IMR-90 (cell line): ENCODE measurements around the gene ANKMY1. TPM values are rescaled to one million over a fixed set of nuclear protein-coding genes. Genes with fewer than 3 reads are reported as not detected.

Source experiments
- ATAC-seq: fragments of 200-7000 bp; cut with Tn5 transposase; 2 replicates; pipeline ENCODE4 v1.9.1; 2020; ENCODE audit warnings: low read depth, mild to moderate bottlenecking, moderate library complexity
- BruUV-seq: library from RNA; stranded (reverse); fragments of 400-500 nt; replicated peaks from 2 replicates; lab custom pipeline; 2021; lab: Mats Ljungman, UMichigan
- CTCF ChIA-PET: fragments of 300-600 bp; formaldehyde crosslinking; extraction: SDS; loops from one replicate; lab custom pipeline; 2021; ENCODE audit warnings: antibody characterized with exemption; lab: Yijun Ruan, JAX
- POLR2A ChIA-PET: fragments of 300-600 bp; sonication (Branson Sonifier 250); formaldehyde crosslinking; loops from one replicate; lab custom pipeline; 2022; ENCODE audit warnings: antibody characterized with exemption; ENCODE audit not compliant: unreplicated experiment; lab: Charles Lee
- DNase-seq: peaks from one replicate; pipeline ENCODE4 v3.0.0; 2013
- H2AFZ ChIP-seq: replicated peaks from 2 replicates; pipeline ENCODE3; 2013; ENCODE audit warnings: low read length, mild to moderate bottlenecking; ENCODE audit not compliant: poor library complexity
- H2AK5ac ChIP-seq: 2 replicates; pipeline ENCODE4 v1.6.1; 2013; ENCODE audit warnings: low read depth, low read length, inconsistent platforms
- H2AK9ac ChIP-seq: replicated peaks from 2 replicates; pipeline ENCODE3; 2013; ENCODE audit warnings: mild to moderate bottlenecking, low read depth, low read length, moderate library complexity; ENCODE audit not compliant: poor library complexity
- H2BK120ac ChIP-seq: 2 replicates; pipeline ENCODE4 v1.6.1; 2013; ENCODE audit warnings: low read depth, low read length, inconsistent platforms
- H2BK15ac ChIP-seq: 3 replicates; pipeline ENCODE4 v1.6.1; 2013; ENCODE audit warnings: low read depth, low read length, inconsistent platforms
- H2BK20ac ChIP-seq: 2 replicates; pipeline ENCODE4 v1.6.1; 2013; ENCODE audit warnings: low read depth, mild to moderate bottlenecking, inconsistent platforms, low read length, moderate library complexity
- H2BK5ac ChIP-seq: 2 replicates; pipeline ENCODE4 v1.6.1; 2013; ENCODE audit warnings: mild to moderate bottlenecking, low read depth, low read length, inconsistent platforms; ENCODE audit not compliant: poor library complexity, severe bottlenecking
- H3K14ac ChIP-seq: replicated peaks from 2 replicates; pipeline ENCODE4 v1.6.1; 2013; ENCODE audit warnings: low read depth, low read length, inconsistent platforms
- H3K18ac ChIP-seq: 2 replicates; pipeline ENCODE4 v1.6.1; 2013; ENCODE audit warnings: low read depth, low read length, control low read depth
- H3K23ac ChIP-seq: 2 replicates; pipeline ENCODE4 v1.6.1; 2013; ENCODE audit warnings: low read depth, low read length, inconsistent platforms
- H3K27ac ChIP-seq: 2 replicates; pipeline ENCODE4 v1.5.1; 2013; ENCODE audit warnings: mild to moderate bottlenecking, control low read depth, low read length; ENCODE audit not compliant: insufficient read depth
- H3K27me3 ChIP-seq: 2 replicates; pipeline ENCODE4 v1.6.1; 2013; ENCODE audit warnings: low read length; ENCODE audit not compliant: control insufficient read depth, insufficient read depth
- H3K36me3 ChIP-seq: 2 replicates; pipeline ENCODE4 v1.6.1; 2013; ENCODE audit warnings: low read length, mixed read lengths; ENCODE audit not compliant: control insufficient read depth, insufficient read depth
- H3K4ac ChIP-seq: 2 replicates; pipeline ENCODE4 v1.6.1; 2013; ENCODE audit warnings: low read depth, low read length, inconsistent platforms
- H3K4me1 ChIP-seq: 2 replicates; pipeline ENCODE4 v1.6.1; 2013; ENCODE audit warnings: low read length, mixed read lengths; ENCODE audit not compliant: control insufficient read depth, insufficient read depth
- H3K4me2 ChIP-seq: 2 replicates; pipeline ENCODE4 v1.6.1; 2013; ENCODE audit warnings: low read depth, mild to moderate bottlenecking, control low read depth, low read length, moderate library complexity
- H3K4me3 ChIP-seq: 2 replicates; pipeline ENCODE4 v1.5.1; 2013; ENCODE audit warnings: low read depth, mild to moderate bottlenecking, control low read depth, low read length, moderate library complexity; ENCODE audit not compliant: insufficient read depth
- H3K56ac ChIP-seq: 2 replicates; pipeline ENCODE4 v1.6.1; 2013; ENCODE audit warnings: low read length, inconsistent platforms; ENCODE audit not compliant: insufficient read depth; ENCODE audit errors: extremely low read depth
- H3K79me1 ChIP-seq, 2 experiments: 2 replicates each; pipeline ENCODE4 v1.6.1; 2013; ENCODE audit warnings: low read length in 2 of 2, inconsistent platforms in 1 of 2, low read depth in 1 of 2
- H3K9ac ChIP-seq: 2 replicates; pipeline ENCODE4 v1.6.1; 2013; ENCODE audit warnings: low read depth, low read length, control low read depth
- H3K9me1 ChIP-seq: 2 replicates; pipeline ENCODE4 v1.6.1; 2013; ENCODE audit warnings: low read length, inconsistent platforms; ENCODE audit not compliant: insufficient read depth
- H3K9me3 ChIP-seq: 2 replicates; pipeline ENCODE4 v1.6.1; 2013; ENCODE audit warnings: low read length; ENCODE audit not compliant: control insufficient read depth, insufficient read depth
- H4K20me1 ChIP-seq: 2 replicates; pipeline ENCODE4 v1.6.1; 2013; ENCODE audit warnings: low read length, inconsistent platforms; ENCODE audit not compliant: insufficient read depth
- H4K5ac ChIP-seq: 2 replicates; pipeline ENCODE4 v1.6.1; 2013; ENCODE audit warnings: mild to moderate bottlenecking, low read depth, low read length, control low read depth
- H4K8ac ChIP-seq, 2 experiments: 2 replicates each; pipeline ENCODE4 v1.6.1; 2013; ENCODE audit warnings: low read depth in 2 of 2, low read length in 2 of 2, control low read depth in 1 of 2, inconsistent platforms in 1 of 2
- H4K91ac ChIP-seq: 2 replicates; pipeline ENCODE4 v1.6.1; 2013; ENCODE audit warnings: low read depth, low read length, inconsistent platforms; ENCODE audit not compliant: insufficient read depth
- CEBPB ChIP-seq: IDR thresholded peaks from 2 replicates; pipeline ENCODE4 v1.6.1; 2012; ENCODE audit warnings: low read depth, low read length, improper control_type of control experiment
- FOS ChIP-seq: fragments of 150-350 bp; IDR thresholded peaks from 2 replicates; pipeline ENCODE4 v1.6.1; 2016; ENCODE audit warnings: low read depth, low read length
- MAZ ChIP-seq: IDR thresholded peaks from 2 replicates; pipeline ENCODE4 v1.6.1; 2012; ENCODE audit warnings: low read depth, mild to moderate bottlenecking, low read length, improper control_type of control experiment, moderate library complexity, borderline replicate concordance
- RCOR1 ChIP-seq: IDR thresholded peaks from 2 replicates; pipeline ENCODE4 v1.6.1; 2012; ENCODE audit warnings: mild to moderate bottlenecking, low read length, improper control_type of control experiment; ENCODE audit not compliant: insufficient replicate concordance
- WGBS, 2 experiments: methylation state at CpG; one replicate each; pipeline versions ENCODE4 v1.1.5 to v1.1.7; 2013; ENCODE audit warnings: missing lambda C conversion rate in 2 of 2; ENCODE audit not compliant: insufficient read length in 1 of 2; ENCODE audit errors: extremely low coverage in 2 of 2; 5-methylcytosine and 5-hydroxymethylcytosine counted together
- dilution Hi-C: fragments of 300-500 bp; cut with HindIII; formaldehyde crosslinking; loops from one replicate; pipeline ENCODE4 v1.14.3; 2018; ENCODE audit warnings: low sequenced_read_pairs; ENCODE audit not compliant: unreplicated experiment
- in situ Hi-C: fragments of 300-500 bp; cut with MboI; formaldehyde crosslinking; loops from 3 replicates; pipeline ENCODE4 v1.14.3; 2019; ENCODE audit warnings: low sequenced_read_pairs, inconsistent platforms, mixed read lengths
- intact Hi-C: fragments of 100-400 bp; cut with micrococcal nuclease; formaldehyde crosslinking; loops from 2 replicates; pipeline ENCODE4 v1.10.0; 2022
- polyA plus RNA-seq, 3 experiments: library from polyadenylated mRNA; depleted of rRNA; stranded (reverse); fragments of >200 nt; gene quantifications; 2 replicates each; pipeline ENCODE4 v1.2.3, GENCODE V29; 2012; ENCODE audit warnings: low replicate concordance in 1 of 3
- total RNA-seq: library from RNA; depleted of rRNA; stranded (reverse); fragments of >200 nt; gene quantifications from 2 replicates; pipeline ENCODE4 v1.2.3, GENCODE V29; 2012

The ANKMY1 gene
- total and polyA plus RNA-seq, 2 of the 4 experiments (the other 2 are of a cell fraction), result 2.9 to 5.5 TPM

DNA sequence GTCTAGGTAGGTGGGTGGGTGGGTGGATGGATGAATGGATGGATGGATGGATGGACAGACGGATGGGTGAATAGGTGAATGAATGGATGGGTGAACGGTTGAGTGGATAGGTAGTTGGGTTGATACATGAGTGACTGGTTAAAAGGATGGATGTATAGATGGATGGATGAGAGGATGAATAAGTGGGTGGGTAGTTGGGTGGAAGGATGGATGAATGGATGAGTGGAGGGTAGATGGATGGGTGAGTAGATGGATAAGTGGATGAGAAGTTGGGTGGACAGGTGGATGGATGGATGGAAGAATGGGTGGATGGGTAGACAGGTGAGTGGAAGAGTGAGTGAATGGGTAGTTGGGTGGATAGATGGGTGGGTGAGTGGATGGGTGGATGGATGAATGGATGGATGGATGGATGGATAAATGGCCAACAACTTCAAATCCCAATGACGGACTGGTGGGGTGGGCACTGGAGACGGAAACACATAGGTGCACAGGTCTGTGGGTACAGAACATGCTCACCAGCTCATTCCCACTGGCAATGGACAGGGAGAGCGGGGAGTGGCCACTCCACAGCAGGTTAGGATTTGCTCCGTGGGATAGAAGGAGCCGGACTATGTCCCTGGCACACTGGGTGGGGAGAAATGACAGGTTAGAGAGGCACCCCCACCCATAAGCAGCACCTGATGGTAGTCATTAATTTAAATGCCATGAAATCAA lies 48.8 kb downstream of the ANKMY1 start:
- H3K27ac ChIP-seq, result no peak overlapping the region
- no peak overlapping the region for H2BK5ac ChIP-seq
- no TSS peak for BruUV-seq
- DNase-seq, result no peak
- H3K4me3 ChIP-seq, result no peak overlapping the region
- H4K8ac ChIP-seq, result no peak overlapping the region
- no peak overlapping the region for H3K18ac ChIP-seq
- ChIA-PET POLR2A (no interaction called here), CTCF (no interaction called here)
- no peaks in the 10 kb centered on the region for H3K9me1 ChIP-seq
- H3K27me3 ChIP-seq, result no peaks in the 10 kb centered on the region
- H3K4me2 ChIP-seq, result no peak overlapping the region
- 0 out of 2 replicates have a peak, but pooled peaks cover 3% of the 10 kb centered on the region for H4K20me1 ChIP-seq
- H3K9me3 ChIP-seq, result no peaks in the 10 kb centered on the region
- no peak overlapping the region for H2BK120ac ChIP-seq
- H2AFZ ChIP-seq, result no peak overlapping the region
- H3K9ac ChIP-seq, result no peak overlapping the region
- H4K5ac ChIP-seq, result no peak overlapping the region
- dilution Hi-C loops (no loop called here), in situ Hi-C loops (loop anchor here (10.0 kb wide), 1 partner anchor 336 kb away; no protein-coding TSS in a partner anchor), intact Hi-C loops (no loop called here)
- H3K4me1 ChIP-seq, result peaks cover under 1% of the 10 kb centered on the region; the same call in 1 of the 2 replicates
- H3K4ac ChIP-seq, result no peak overlapping the region
- no peak overlapping the region for H2AK5ac ChIP-seq
- no peak overlapping the region for H3K23ac ChIP-seq
- no peak overlapping the region for H2AK9ac ChIP-seq
- H3K56ac ChIP-seq, result no peak overlapping the region
- no peak overlapping the region for H4K91ac ChIP-seq
- H2BK15ac ChIP-seq, result no peak overlapping the region
- no peak overlapping the region for H2BK20ac ChIP-seq
- 88% methylated on average over 3 of the region's 7 CpGs; no CpG with 5 or more reads in 1 of the 2 experiments for WGBS, 2 experiments
- ATAC-seq, result no peak
- TF ChIP-seq FOS, result no peak
- no peak for TF ChIP-seq RCOR1
- TF ChIP-seq CEBPB, result no peak
- no peak for TF ChIP-seq MAZ
- no peaks in the 10 kb centered on the region for H3K36me3 ChIP-seq
- no peaks in the 10 kb centered on the region for H3K79me1 ChIP-seq
- H3K14ac ChIP-seq, result no peak overlapping the region
